AG09319 (cell line): ENCODE data around the gene ECE2.

Experiments used
- DNase-seq: peaks from one replicate; pipeline ENCODE4 v3.0.0-alpha.2; 2010; ENCODE audit warnings: low read depth; ENCODE audit errors: extremely low read depth
- TF ChIP-seq, protein P1 (sequence below): IDR thresholded peaks from 2 replicates; pipeline ENCODE4 v1.5.1; 2011; ENCODE audit warnings: low read depth, mild to moderate bottlenecking, inconsistent platforms, low read length, moderate library complexity

The ECE2 gene

GRCh38 chr3:184257083-184257915, 18.5 kb upstream of the ECE2 start:
- no peak for DNase-seq
- TF ChIP-seq, protein P1, sequence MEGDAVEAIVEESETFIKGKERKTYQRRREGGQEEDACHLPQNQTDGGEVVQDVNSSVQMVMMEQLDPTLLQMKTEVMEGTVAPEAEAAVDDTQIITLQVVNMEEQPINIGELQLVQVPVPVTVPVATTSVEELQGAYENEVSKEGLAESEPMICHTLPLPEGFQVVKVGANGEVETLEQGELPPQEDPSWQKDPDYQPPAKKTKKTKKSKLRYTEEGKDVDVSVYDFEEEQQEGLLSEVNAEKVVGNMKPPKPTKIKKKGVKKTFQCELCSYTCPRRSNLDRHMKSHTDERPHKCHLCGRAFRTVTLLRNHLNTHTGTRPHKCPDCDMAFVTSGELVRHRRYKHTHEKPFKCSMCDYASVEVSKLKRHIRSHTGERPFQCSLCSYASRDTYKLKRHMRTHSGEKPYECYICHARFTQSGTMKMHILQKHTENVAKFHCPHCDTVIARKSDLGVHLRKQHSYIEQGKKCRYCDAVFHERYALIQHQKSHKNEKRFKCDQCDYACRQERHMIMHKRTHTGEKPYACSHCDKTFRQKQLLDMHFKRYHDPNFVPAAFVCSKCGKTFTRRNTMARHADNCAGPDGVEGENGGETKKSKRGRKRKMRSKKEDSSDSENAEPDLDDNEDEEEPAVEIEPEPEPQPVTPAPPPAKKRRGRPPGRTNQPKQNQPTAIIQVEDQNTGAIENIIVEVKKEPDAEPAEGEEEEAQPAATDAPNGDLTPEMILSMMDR = no peak

DNA sequence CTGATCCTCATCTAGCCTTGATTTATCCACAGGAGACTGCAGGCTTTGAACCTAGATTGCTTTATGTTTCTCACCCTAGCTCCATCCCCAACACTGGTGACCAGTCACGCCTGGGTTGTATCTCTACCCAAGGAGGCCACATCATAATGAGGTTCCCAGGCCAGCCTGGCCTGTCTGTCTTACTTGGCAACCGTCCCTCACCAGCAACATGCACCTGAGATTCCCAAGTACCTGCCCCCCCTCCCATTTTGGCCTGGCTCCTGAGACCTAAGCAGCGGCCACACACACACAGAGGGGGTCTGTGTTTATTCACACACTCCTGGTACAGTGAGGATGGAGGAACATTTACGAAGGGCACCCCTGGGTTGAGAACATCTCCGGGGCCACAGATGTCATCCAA, 16.9 kb upstream of the ECE2 start:
- TF ChIP-seq, protein P1 = no peak

DNA sequence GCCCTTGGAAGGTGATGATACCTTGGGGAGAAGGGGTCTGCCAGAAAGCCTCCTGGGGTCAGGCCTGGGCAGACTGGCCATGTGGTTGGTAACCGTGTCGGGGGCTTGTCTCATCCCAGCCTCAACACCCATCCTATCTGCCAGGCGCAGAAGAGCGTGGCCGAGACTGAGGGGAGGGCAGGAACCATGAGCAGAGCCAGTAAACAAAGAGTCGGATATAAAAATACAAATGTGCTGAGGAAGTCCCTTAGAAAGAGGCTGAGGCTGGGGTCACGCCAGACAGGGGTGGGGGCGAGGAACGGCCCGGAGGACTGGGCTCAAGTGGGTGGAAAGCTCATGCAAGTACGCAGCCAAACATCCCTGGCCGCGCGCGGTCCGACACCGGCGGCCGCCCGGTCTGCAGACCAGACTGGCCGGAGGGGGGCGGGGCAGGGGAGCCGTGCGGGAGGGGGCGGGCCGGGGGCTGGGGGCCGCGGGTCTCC, 16.4 kb upstream of the ECE2 start:
- no peak for DNase-seq
- TF ChIP-seq, protein P1 = no peak

More for the DNA sequence above, 16.9 kb upstream of the ECE2 start:
- no peak for DNase-seq

DNA sequence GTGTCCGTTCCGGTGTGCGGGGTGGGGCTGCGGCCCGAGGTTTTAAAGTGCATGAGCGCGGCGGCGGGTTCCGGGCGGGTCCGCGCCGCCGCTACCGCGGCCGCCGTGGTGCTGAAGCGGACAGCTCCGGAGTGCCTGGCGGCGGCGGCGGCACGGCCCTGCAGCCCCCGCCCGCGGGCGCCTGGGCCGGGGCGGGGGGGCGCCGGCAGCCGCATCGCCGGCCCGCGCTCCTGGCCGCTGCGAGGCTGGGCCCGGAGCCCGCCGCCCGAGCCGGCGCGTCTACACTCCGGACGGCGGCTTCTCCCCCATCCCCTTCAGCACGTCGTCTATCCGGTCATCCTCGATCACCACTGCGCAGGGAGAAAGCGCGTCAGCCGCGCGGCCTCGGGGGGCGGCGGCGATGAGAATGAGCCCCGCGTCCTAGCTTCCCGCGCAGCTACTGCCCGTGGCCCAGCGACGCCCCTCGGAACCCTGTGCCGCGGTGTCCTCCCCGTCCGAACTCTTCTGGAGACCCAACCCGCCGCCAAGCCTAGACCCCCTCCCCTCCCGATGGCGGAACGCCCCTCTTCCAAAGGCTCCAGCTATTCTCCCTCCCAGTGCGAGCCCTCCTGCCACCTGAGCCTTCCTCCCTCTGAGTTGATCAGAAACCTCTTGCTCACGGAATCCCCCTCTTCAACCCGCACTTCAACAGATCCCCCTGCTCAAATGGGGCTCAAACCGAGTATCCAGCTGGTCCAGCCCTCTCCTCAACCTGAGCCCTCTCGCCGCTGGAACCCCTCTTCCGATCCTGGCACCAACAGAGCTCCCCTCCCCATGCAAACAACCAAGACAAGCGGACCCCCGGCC, 15.7 kb upstream of the ECE2 start:
- TF ChIP-seq, protein P1 = no peak
- DNase-seq = no peak

GRCh38 chr3:184260724-184261269, 15.0 kb upstream of the ECE2 start:
- TF ChIP-seq, protein P1 = no peak
- no peak for DNase-seq

DNA sequence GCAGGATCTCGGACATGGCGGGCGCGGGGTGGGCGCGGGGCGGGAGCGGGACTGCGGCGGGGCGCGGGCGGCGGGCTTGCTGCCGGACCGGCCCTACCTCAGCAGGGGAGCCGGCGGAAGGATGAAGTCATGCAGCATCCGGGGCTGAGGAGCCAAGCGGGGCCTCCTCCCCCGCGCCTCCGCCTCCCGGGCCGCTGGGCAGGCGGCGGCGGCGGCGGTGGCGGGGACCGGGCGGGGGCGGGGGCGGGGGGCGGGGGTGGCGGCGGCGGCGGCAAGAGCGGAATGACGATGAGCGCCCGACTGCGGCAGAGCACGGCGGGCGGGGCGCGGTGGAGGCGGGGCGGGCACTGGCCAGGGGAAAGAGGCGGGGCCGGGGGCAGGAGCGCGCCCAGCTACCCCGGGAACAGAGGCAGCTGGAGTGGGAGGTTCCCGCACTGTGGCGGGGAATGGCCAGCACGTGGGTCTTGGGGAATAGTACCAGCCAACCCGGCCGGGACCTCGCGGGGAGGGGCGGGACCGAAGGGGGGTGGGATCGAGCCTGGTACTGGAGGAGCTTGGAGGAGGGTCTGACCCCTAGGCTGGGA, 14.5 kb upstream of the ECE2 start, which contains the start of gene CAMK2N2:
TSS of gene CAMK2N2 (minus strand) at position 284 of the 584 bp plus-strand sequence. CDS start at position 16, 268 bp downstream.
- TF ChIP-seq, protein P1 = no peak
- no peak for DNase-seq
